Breast epithelium (tissue), 3 donors: ENCODE measurements around the gene VDAC2.

Source experiments
- CTCF ChIP-seq, 3 donors: fragments of 450-650 bp; IDR thresholded peaks; one replicate each; pipeline ENCODE4 v1.5.1; 2016 to 2017; ENCODE audit warnings: antibody characterized with exemption in 3 of 3, mild to moderate bottlenecking in 3 of 3, moderate library complexity in 3 of 3
- POLR2AphosphoS5 ChIP-seq, 3 donors: sonication (generic); formaldehyde crosslinking; IDR thresholded peaks; one replicate each; pipeline ENCODE4 v1.6.1; 2017; ENCODE audit warnings: antibody characterized with exemption in 3 of 3

GRCh38 chr10:75201793-75202307, 8.7 kb upstream of the VDAC2 start:
- TF ChIP-seq CTCF (IDR thresholded peaks at IDR 0.05): no peak
- no peak for TF ChIP-seq POLR2AphosphoS5 (IDR thresholded peaks at IDR 0.05)
